ENCODE results near the gene AP2M1.
"Not testable (repeated sequence)": the region's sequence is repeated elsewhere in the genome, so short reads cannot be mapped to it uniquely, and the experiment has no call there.

Gene AP2M1

GRCh38 chr3:184174646-184175492 is at the start of gene AP2M1:
TSS of gene AP2M1 (plus strand) at chr3:184174855. CDS start at chr3:184176994, 2,139 bp downstream.
- peak; percentile 97 for DNase-seq

GRCh38 chr3:184126006-184126405 is 48.6 kb upstream of the AP2M1 start:
- DNase-seq = no peak

- DNase-seq = no peak
These were observed 45.6 kb upstream of the AP2M1 start for GRCh38 chr3:184129012-184129411.

GRCh38 chr3:184132945-184133344 is 41.7 kb upstream of the AP2M1 start:
- no peak for DNase-seq

- DNase-seq = peak; percentile 38
These were observed 40.6 kb upstream of the AP2M1 start for GRCh38 chr3:184133840-184134745.

- no peak for DNase-seq
These were observed 39.9 kb upstream of the AP2M1 start for GRCh38 chr3:184134746-184135148.

- DNase-seq = peak; percentile 90
These were observed 39.3 kb upstream of the AP2M1 start, which contains the start of gene EIF2B5 for GRCh38 chr3:184135149-184135910. TSS of gene EIF2B5 (plus strand) at chr3:184135358. CDS start at chr3:184135386, 28 bp downstream.

GRCh38 chr3:184135911-184136260 is 38.8 kb upstream of the AP2M1 start:
- DNase-seq = no peak

- DNase-seq = no peak
These were observed 34.2 kb upstream of the AP2M1 start for GRCh38 chr3:184140436-184140835.

GRCh38 chr3:184142199-184142598 is 32.5 kb upstream of the AP2M1 start:
- DNase-seq = no peak

GRCh38 chr3:184143327-184143726 is 31.3 kb upstream of the AP2M1 start:
- no peak for DNase-seq

GRCh38 chr3:184144505-184144904 is 30.1 kb upstream of the AP2M1 start:
- no peak for DNase-seq

GRCh38 chr3:184145111-184145524 is 29.5 kb upstream of the AP2M1 start:
- no peak for DNase-seq

- DNase-seq = no peak
These were observed 28.8 kb upstream of the AP2M1 start for GRCh38 chr3:184145751-184146270.

GRCh38 chr3:184148076-184148475 is 26.6 kb upstream of the AP2M1 start:
- no peak for DNase-seq

- no peak for DNase-seq
These were observed 25.5 kb upstream of the AP2M1 start for GRCh38 chr3:184149123-184149522.

GRCh38 chr3:184149770-184150169 is 24.9 kb upstream of the AP2M1 start:
- not testable (repeated sequence) for DNase-seq

GRCh38 chr3:184154885-184155643 is 19.6 kb upstream of the AP2M1 start, which contains the start of gene DVL3:
TSS of gene DVL3 (plus strand) at chr3:184155377. CDS start at chr3:184155636, 259 bp downstream.
- no peak for DNase-seq

- DNase-seq = no peak
These were observed 18.8 kb upstream of the AP2M1 start for GRCh38 chr3:184155644-184156521.

GRCh38 chr3:184156522-184156955 is 18.1 kb upstream of the AP2M1 start:
- no peak for DNase-seq

GRCh38 chr3:184157206-184157605 is 17.4 kb upstream of the AP2M1 start:
- DNase-seq = no peak

Data from NCI-H1436 treated with DMSO at 0.1 percent for 48 hours (cell line).